GM23338 (cell line): ENCODE measurements around the gene MMP13. TPM values are rescaled to one million over a fixed set of nuclear protein-coding genes. Genes with fewer than 3 reads are reported as not detected.

Experiments
- CREB1 ChIP-seq: fragments of 250-450 bp; sonication (Bioruptor Pico); IDR thresholded peaks from 2 replicates; pipeline ENCODE4 v1.5.0; 2020; ENCODE audit warnings: low read depth, mild to moderate bottlenecking, moderate library complexity
- EZH2phosphoT487 ChIP-seq: fragments of 200-600 bp; sonication (generic); IDR thresholded peaks from one replicate; pipeline ENCODE4 v1.8.1; 2018; ENCODE audit warnings: antibody characterized with exemption; ENCODE audit not compliant: unreplicated experiment
- POLR2AphosphoS5 ChIP-seq: IDR thresholded peaks from 2 replicates; pipeline ENCODE4 v1.6.1; 2016; ENCODE audit warnings: antibody characterized with exemption, low read depth
- polyA plus RNA-seq: library from polyadenylated mRNA; unstranded; fragments of >200 nt; fragmentation: Nextera tagmentation; extraction: Ambion mirVana; gene quantifications from 2 replicates; pipeline ENCODE4 v1.2.1, GENCODE V29; 2016
- small RNA-seq: library from RNA; depleted of rRNA; stranded (forward); fragments of <200 nt; gene quantifications from one replicate; pipeline ENCODE3, GENCODE V24; 2014; ENCODE audit warnings: low replicate concordance
- total RNA-seq: library from RNA; depleted of rRNA; stranded (reverse); fragments of >200 nt; shearing (Covaris generic); gene quantifications from 2 replicates; pipeline ENCODE4 v1.2.3, GENCODE V29; 2014; rRNA removed

Gene MMP13
- total and polyA plus RNA-seq, 2 experiments from 2014 or later = not detected

DNA sequence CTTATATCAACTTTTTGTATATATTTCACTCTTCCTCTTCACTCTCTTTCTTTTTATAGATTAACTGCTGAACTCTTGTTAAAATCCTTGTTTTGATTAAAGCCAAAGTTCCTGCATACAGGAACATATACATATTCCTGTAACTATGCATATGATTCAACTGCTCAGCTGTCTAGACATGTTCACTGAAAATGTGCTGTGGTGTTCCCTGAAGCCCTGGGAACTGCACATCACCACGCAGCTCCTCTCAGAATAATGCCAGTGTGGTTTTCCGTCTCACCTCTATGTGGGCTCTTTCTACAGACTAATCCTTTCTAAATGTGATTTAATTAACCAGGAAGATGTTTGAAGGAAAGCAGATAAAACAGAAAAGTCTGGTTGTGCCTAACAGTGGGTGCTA lies 55.2 kb downstream of the MMP13 start (continued):
- no peak for TF ChIP-seq CREB1 (CRISPR knock-in tag)
- no peak for TF ChIP-seq POLR2AphosphoS5
- no peak for TF ChIP-seq EZH2phosphoT487

Small RNA genes lying within 50 kb of the gene (small RNA-seq; reads per million reads assigned to genes)
- not detected for gene RNU7-159P

Other genes starting within 250 kb of the MMP13 start
- gene MMP27, start 250.0 kb downstream of the MMP13 start, total RNA-seq = not detected in 2 replicates
- gene MMP27, start 250.0 kb downstream of the MMP13 start, polyA plus RNA-seq = not detected in 2 replicates
- gene MMP8, start 230.8 kb downstream of the MMP13 start, total RNA-seq = not detected in 2 replicates
- gene MMP8, start 230.8 kb downstream of the MMP13 start, polyA plus RNA-seq = not detected in 2 replicates
- gene MMP10, start 175.1 kb downstream of the MMP13 start, total RNA-seq = 0.10 and 0.31 TPM in 2 replicates
- not detected in 2 replicates for gene MMP10, start 175.1 kb downstream of the MMP13 start, polyA plus RNA-seq
- gene MMP1, start 157.6 kb downstream of the MMP13 start, total RNA-seq = not detected in 2 replicates
- not detected in 2 replicates for gene MMP1, start 157.6 kb downstream of the MMP13 start, polyA plus RNA-seq
- not detected in 2 replicates for gene MMP3, start 112.1 kb downstream of the MMP13 start, total RNA-seq
- gene MMP3, start 112.1 kb downstream of the MMP13 start, polyA plus RNA-seq = 0.68 TPM in 1 of 2 replicates, not detected in the other
- not detected in 2 replicates for gene MMP12, start 80.8 kb downstream of the MMP13 start, total RNA-seq
- not detected in 2 replicates for gene MMP12, start 80.8 kb downstream of the MMP13 start, polyA plus RNA-seq
- 175 and 189 TPM in 2 replicates for gene DCUN1D5, start 136.4 kb upstream of the MMP13 start, total RNA-seq
- gene DCUN1D5, start 136.4 kb upstream of the MMP13 start, polyA plus RNA-seq = 121 and 136 TPM in 2 replicates
- 19.3 and 23.5 TPM in 2 replicates for gene DYNC2H1, start 153.7 kb upstream of the MMP13 start, total RNA-seq
- gene DYNC2H1, start 153.7 kb upstream of the MMP13 start, polyA plus RNA-seq = 22.5 and 23.3 TPM in 2 replicates